Astrocyte (in vitro differentiated cells and primary cell): ENCODE results near the gene KNDC1.

Experiments used
- EZH2 ChIP-seq: IDR thresholded peaks from 2 replicates; pipeline ENCODE4 v1.6.1; 2012; ENCODE audit warnings: mild to moderate bottlenecking, low read length, inconsistent platforms; ENCODE audit not compliant: insufficient read depth
- TF ChIP-seq, protein P1 (sequence below): IDR thresholded peaks from 2 replicates; pipeline ENCODE4 v1.5.1; 2011; ENCODE audit warnings: low read depth, mild to moderate bottlenecking, inconsistent platforms, low read length, moderate library complexity; ENCODE audit not compliant: insufficient read depth

DNA sequence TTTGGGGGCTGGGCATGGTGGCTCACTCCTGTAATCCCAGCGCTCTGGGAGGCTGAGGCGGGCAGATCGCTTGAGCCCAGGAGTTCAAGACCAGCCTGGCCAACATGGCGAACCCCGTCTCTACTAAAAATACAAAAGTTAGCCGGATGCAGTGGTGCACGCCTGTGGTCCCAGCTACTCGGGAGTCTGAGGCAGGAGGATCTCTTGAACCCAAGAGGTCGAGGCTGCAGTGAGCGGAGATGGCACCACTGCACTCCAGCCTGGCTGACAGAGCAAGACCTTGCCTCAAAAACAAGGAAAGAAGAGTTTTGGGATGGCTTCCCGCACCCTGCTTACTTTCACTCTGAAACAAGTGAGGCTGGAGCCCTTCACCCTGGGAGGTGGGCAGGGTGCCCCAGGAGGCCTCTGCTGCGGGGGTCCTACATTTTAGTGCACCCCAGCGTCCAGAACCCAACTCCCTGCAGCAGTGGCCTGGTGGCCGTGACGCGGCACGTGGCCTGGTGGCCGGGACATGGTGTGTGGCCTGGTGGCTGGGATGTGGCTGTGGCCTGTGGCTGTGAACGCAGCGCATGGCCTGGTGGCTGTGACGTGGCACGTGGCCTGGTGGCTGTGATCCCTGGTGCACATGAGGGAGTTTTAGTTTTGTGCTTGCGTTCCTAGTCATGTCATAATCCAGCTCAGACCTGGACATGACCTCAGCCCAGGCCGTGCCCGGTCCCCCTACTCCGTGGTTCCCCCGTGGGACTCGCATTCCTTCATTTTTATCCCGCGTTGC, 9.3 kb downstream of the KNDC1 start:
- TF ChIP-seq, protein P1, sequence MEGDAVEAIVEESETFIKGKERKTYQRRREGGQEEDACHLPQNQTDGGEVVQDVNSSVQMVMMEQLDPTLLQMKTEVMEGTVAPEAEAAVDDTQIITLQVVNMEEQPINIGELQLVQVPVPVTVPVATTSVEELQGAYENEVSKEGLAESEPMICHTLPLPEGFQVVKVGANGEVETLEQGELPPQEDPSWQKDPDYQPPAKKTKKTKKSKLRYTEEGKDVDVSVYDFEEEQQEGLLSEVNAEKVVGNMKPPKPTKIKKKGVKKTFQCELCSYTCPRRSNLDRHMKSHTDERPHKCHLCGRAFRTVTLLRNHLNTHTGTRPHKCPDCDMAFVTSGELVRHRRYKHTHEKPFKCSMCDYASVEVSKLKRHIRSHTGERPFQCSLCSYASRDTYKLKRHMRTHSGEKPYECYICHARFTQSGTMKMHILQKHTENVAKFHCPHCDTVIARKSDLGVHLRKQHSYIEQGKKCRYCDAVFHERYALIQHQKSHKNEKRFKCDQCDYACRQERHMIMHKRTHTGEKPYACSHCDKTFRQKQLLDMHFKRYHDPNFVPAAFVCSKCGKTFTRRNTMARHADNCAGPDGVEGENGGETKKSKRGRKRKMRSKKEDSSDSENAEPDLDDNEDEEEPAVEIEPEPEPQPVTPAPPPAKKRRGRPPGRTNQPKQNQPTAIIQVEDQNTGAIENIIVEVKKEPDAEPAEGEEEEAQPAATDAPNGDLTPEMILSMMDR, result no peak
- no peak for TF ChIP-seq EZH2
